MM.1S (cell line): Measurements from ENCODE around the gene FAM193A.
"Not testable (repeated sequence)": the region's sequence is repeated elsewhere in the genome, so short reads cannot be mapped to it uniquely, and the experiment has no call there.

Source experiments
- EZH2 ChIP-seq: fragments of 300-600 bp; sonication (generic); optimal IDR thresholded peaks from 2 replicates; pipeline ENCODE3; 2017; ENCODE audit warnings: low read depth, mild to moderate bottlenecking, antibody characterized with exemption, low read length, mixed read lengths
- EZH2phosphoT487 ChIP-seq: fragments of 300-600 bp; sonication (generic); IDR thresholded peaks from 2 replicates; pipeline ENCODE4 v1.6.1; 2018; ENCODE audit warnings: antibody characterized with exemption, low read length
- TF ChIP-seq, protein P1 (sequence below): fragments of 300-600 bp; sonication (generic); IDR thresholded peaks from 2 replicates; pipeline ENCODE4 v1.5.1; 2016; ENCODE audit warnings: antibody characterized with exemption, low read length, mixed read lengths

DNA sequence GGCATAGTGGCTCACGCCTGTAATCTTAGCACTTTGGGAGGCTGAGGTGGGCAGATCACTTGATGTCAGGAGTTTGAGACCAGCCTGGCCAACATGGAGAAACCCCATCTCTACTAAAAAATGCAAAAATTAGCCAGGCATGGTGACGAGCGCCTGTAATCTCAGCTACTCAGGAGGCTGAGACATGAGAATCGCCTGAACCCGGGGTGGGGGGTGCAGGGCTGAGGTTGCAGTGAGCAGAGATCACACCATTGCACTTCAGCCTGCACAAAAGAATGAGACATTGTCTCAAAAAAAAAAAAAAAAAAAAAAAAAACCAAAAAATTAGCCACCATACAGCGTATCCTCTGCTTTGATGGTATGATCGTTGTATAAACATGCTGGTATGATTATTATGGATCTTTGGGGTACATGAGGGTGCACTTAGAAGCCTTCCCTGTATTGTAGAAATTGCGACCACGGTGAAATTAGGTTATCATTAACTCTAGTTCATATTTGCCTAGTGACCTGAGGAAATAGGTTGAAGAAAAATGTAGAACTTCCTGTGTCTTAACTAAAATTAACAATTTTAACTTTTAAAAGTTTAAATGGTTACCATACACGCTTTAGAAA is 7.2 kb downstream of the FAM193A start:
- TF ChIP-seq, protein P1, sequence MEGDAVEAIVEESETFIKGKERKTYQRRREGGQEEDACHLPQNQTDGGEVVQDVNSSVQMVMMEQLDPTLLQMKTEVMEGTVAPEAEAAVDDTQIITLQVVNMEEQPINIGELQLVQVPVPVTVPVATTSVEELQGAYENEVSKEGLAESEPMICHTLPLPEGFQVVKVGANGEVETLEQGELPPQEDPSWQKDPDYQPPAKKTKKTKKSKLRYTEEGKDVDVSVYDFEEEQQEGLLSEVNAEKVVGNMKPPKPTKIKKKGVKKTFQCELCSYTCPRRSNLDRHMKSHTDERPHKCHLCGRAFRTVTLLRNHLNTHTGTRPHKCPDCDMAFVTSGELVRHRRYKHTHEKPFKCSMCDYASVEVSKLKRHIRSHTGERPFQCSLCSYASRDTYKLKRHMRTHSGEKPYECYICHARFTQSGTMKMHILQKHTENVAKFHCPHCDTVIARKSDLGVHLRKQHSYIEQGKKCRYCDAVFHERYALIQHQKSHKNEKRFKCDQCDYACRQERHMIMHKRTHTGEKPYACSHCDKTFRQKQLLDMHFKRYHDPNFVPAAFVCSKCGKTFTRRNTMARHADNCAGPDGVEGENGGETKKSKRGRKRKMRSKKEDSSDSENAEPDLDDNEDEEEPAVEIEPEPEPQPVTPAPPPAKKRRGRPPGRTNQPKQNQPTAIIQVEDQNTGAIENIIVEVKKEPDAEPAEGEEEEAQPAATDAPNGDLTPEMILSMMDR = not testable (repeated sequence)
- not testable (repeated sequence) for TF ChIP-seq EZH2, EZH2phosphoT487
